ENCODE measurements around the gene SPATS2L.

The SPATS2L gene

GRCh38 chr2:200288670-200289429 lies 17.6 kb upstream of the SPATS2L start:
- no peak for DNase-seq (ENCODE audit: low spot score)
- no peak for TF ChIP-seq CTCF (conservative IDR thresholded peaks at IDR 0.05; ENCODE audit: low read depth)
- ChIA-PET POLR2A (ENCODE audit: low non-redundant PET) (no interaction called here), CTCF (no interaction called here)
- no peak overlapping the region for H3K27ac ChIP-seq

DNA sequence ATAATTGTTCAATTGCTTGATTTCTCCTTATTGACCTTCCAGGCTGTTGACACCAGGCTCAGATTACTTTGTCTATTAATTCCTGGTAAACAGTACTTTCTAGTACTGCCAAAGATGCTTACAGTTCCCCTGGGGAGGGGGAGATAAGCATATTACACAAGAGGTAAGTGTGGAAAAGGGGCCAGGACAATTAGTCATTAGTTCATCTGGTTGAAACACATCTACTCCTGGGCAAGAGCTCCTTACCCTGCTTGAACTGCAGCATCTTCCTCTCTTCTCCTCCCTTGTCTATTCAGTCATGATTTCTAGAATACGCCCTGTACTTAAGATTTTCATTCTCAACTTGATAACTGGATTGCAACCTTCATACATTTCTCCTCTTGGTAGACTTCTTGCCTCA lies 10.4 kb upstream of the SPATS2L start:
- no peak overlapping the region for H3K27ac ChIP-seq
- no peak for DNase-seq (ENCODE audit: low spot score)
- ChIA-PET CTCF (interaction anchor here (0.6 kb wide), 1 partner anchor 313 kb away, joined by 3 read pairs; no protein-coding TSS in a partner anchor), POLR2A (ENCODE audit: low non-redundant PET) (no interaction called here)
- TF ChIP-seq CTCF (conservative IDR thresholded peaks at IDR 0.05; ENCODE audit: low read depth): no peak

DNA sequence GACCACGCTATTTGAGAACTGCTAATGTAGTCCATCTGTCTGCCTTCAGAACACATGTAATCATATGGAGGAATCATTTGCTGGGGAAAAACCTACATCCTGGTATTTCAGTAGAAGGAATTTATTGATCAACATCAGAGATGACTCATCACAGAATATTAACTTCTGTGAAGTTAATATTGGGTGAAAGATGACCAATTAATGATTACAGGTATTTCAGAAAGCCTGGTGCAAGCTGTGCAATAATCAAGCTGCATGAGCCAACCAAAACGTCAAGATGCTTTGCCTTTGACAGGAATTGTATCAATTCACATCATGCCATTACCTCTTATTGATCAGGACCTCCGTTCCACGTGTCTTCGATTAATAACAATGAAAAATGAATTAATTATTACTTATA lies 9.4 kb upstream of the SPATS2L start:
- no peak overlapping the region for H3K27ac ChIP-seq
- ChIA-PET CTCF (interaction anchor here (0.6 kb wide), 1 partner anchor 314 kb away, joined by 3 read pairs; no protein-coding TSS in a partner anchor), POLR2A (ENCODE audit: low non-redundant PET) (no interaction called here)
- no peak for TF ChIP-seq CTCF (conservative IDR thresholded peaks at IDR 0.05; ENCODE audit: low read depth)
- no peak for DNase-seq (ENCODE audit: low spot score)

DNA sequence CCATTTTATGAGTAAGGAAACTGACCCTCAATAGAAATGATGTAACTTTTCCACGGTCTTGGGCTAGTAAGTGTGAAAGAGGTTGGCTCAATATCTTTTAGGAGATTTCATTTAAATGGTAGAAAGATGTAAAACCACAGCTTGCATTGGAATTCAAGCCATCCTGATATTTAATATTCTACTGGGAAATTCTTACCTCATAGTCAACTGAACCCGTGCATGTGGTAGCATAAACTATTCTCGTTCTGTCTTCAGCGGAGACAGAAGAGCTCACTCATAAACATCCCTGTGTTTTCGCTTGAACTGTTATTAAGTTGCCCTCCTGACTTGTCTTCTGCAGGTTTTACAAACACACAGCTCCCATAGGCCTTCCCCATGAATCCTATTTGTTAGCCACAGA lies 8.5 kb upstream of the SPATS2L start:
- ChIA-PET POLR2A (ENCODE audit: low non-redundant PET) (no interaction called here), CTCF (no interaction called here)
- DNase-seq (ENCODE audit: low spot score): no peak
- no peak for TF ChIP-seq CTCF (conservative IDR thresholded peaks at IDR 0.05; ENCODE audit: low read depth)
- no peak overlapping the region for H3K27ac ChIP-seq

- ChIA-PET POLR2A (ENCODE audit: low non-redundant PET) (no interaction called here), CTCF (interaction anchor here (0.6 kb wide), 1 partner anchor 228 kb away, joined by 3 read pairs; no protein-coding TSS in a partner anchor)
- no peak for DNase-seq (ENCODE audit: low spot score)
- TF ChIP-seq CTCF (conservative IDR thresholded peaks at IDR 0.05; ENCODE audit: low read depth): no peak
- no peak overlapping the region for H3K27ac ChIP-seq
Measured at GRCh38 chr2:200298816-200299215, 7.7 kb upstream of the SPATS2L start.

DNA sequence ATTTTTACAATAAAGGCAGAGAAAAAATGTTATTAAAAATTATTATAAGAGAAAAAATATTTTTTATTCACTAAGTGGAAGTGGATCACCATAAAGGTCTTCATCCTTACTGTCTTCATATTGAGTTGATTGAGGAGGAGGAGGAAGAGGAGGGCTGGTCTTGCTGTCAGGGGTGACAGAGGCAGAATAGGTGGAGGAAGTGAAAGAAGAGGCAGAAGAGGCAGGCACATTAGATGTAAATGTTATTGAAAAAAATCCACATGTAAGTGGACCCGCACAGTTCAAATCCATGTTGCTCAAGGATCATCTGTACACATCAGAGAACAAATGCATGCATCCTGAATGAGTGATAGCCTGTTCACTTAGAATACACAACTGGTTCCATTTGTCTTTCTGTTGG lies 6.4 kb upstream of the SPATS2L start:
- ChIA-PET POLR2A (ENCODE audit: low non-redundant PET) (no interaction called here), CTCF (interaction anchor here (0.6 kb wide), 1 partner anchor 9 kb away, joined by 5 read pairs; no protein-coding TSS in a partner anchor)
- no peak for DNase-seq (ENCODE audit: low spot score)
- H3K27ac ChIP-seq: no peak overlapping the region
- no peak for TF ChIP-seq CTCF (conservative IDR thresholded peaks at IDR 0.05; ENCODE audit: low read depth)

All from RWPE1 (cell line).